Rectal smooth muscle tissue (tissue), 1 donor: Measurements from ENCODE around the gene ANKRD33.
A peak's percentile ranks its signal among the peaks of the same experiment; 100 is the strongest.

Experiments used
- H3K27ac ChIP-seq: one replicate; pipeline ENCODE4 v1.7.0; 2013; ENCODE audit warnings: low read depth, low read length, inconsistent platforms
- H3K27me3 ChIP-seq: one replicate; pipeline ENCODE4 v1.7.0; 2013; ENCODE audit warnings: low read length; ENCODE audit not compliant: control insufficient read depth, insufficient read depth
- H3K36me3 ChIP-seq: one replicate; pipeline ENCODE4 v1.7.0; 2013; ENCODE audit warnings: low read length; ENCODE audit not compliant: control insufficient read depth, insufficient read depth
- H3K4me1 ChIP-seq: one replicate; pipeline ENCODE4 v1.7.0; 2013; ENCODE audit warnings: low read length; ENCODE audit not compliant: control insufficient read depth, insufficient read depth
- H3K4me3 ChIP-seq: one replicate; pipeline ENCODE4 v1.7.0; 2013; ENCODE audit warnings: low read length
- H3K9ac ChIP-seq: one replicate; pipeline ENCODE4 v1.7.0; 2013; ENCODE audit warnings: low read length

ANKRD33 gene

GRCh38 chr12:51887476-51888315, at the start of gene ANKRD33:
Gene ANKRD33, plus strand, starts transcription at chr12:51888103. Its CDS starts 84 bp downstream, at chr12:51888187.
- Histone ChIP-seq H3K27ac (no peak within 1 kb of the TSS), H3K9ac (no peak within 1 kb of the TSS), H3K4me1 (no peaks in the 10 kb centered on the region), H3K4me3 (no peak within 1 kb of the TSS), H3K27me3 (no peaks in the 10 kb centered on the region), H3K36me3 (no peaks in the 10 kb centered on the region)

- Histone ChIP-seq H3K9ac (no peak overlapping the region), H3K4me1 (no peaks in the 10 kb centered on the region), H3K4me3 (no peak overlapping the region), H3K36me3 (no peaks in the 10 kb centered on the region), H3K27me3 (peaks cover 16% of the 10 kb centered on the region), H3K27ac (no peak overlapping the region)
Observed at GRCh38 chr12:51838762-51839161, 49.1 kb upstream of the ANKRD33 start.

DNA sequence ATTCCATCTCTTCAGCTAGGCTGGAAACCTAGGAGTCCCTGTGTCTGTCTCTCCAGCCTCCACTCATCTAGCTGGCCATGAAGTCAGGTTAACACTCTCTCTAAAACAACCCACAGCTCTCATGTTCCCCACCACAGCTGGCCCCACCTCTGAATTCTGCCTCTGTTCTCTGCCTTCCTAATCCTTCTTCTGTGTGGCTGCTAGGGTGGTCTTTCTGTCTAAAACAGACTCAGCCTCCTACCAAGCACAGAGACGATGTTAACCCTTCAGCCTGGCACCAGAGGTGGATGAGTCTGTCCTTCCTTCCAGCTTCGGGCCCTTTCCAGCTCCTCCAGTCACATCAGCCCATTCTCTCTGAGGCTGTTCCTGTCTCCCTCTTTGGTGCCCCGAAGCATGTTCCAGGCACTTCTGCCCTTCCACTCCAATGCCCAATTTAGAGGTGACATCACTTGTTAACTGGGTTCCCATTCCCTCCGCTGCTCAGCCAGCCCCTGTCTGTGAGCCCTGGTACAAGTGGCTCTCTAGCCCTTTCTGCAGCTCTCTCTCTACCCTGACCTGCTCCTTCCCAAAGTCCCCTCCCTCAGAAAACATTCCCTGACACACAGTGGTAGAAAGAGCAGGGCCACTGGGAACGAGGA, 48.5 kb upstream of the ANKRD33 start:
- Histone ChIP-seq H3K4me1 (no peaks in the 10 kb centered on the region), H3K4me3 (no peak overlapping the region), H3K9ac (no peak overlapping the region), H3K36me3 (no peaks in the 10 kb centered on the region), H3K27ac (no peak overlapping the region), H3K27me3 (peaks cover 21% of the 10 kb centered on the region)

GRCh38 chr12:51840966-51841365, 46.9 kb upstream of the ANKRD33 start:
- H3K27ac ChIP-seq: no peak overlapping the region
- no peak overlapping the region for H3K4me3 ChIP-seq
- H3K4me1 ChIP-seq: no peaks in the 10 kb centered on the region
- no peak overlapping the region for H3K9ac ChIP-seq
- peaks cover 33% of the 10 kb centered on the region for H3K27me3 ChIP-seq
- H3K36me3 ChIP-seq: no peaks in the 10 kb centered on the region

DNA sequence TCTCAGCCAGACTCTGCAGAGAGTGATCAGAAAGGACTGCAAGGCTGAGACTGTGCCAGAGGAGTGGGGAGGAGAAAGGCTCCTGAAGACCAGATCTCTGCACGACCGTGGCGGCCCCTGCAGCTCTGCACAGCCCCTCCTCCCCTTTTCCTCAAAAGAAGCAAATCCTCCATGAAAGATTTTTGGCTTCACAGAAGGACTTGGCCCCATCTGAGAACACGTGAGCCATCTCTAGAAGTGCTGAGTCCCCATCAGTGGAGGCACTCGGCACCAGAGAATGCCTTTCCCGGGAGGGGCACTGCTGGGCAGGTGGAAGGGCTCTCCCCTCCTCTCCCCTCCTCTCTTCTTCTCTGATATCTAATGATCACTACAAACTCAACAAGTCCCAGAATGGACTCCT, 46.2 kb upstream of the ANKRD33 start:
- Histone ChIP-seq H3K9ac (no peak overlapping the region), H3K27me3 (peaks cover 37% of the 10 kb centered on the region), H3K4me1 (no peaks in the 10 kb centered on the region), H3K27ac (no peak overlapping the region), H3K36me3 (no peaks in the 10 kb centered on the region), H3K4me3 (no peak overlapping the region)

DNA sequence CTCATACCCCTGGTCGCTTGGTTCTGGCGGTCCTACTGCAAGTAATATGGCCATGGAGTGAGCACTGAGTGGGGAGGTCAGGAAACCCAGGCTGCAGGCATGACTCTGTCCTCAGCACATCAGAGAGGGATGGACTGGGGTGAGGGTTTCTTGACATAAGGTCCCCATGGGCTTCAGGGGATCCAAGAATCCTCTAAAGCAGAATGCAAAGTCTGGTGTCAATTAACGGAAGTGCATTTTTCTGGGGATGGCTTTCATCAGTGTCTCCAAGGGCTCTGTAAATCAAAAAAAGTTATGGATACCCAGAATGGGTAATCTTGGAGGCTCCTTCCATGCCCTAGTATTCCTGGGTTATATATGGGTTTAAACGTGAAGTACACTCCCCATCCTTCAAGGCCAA, 43.0 kb upstream of the ANKRD33 start:
- no peak overlapping the region for H3K27ac ChIP-seq
- no peak overlapping the region for H3K9ac ChIP-seq
- H3K4me1 ChIP-seq: no peaks in the 10 kb centered on the region
- H3K27me3 ChIP-seq: peaks cover 44% of the 10 kb centered on the region
- H3K36me3 ChIP-seq: no peaks in the 10 kb centered on the region
- no peak overlapping the region for H3K4me3 ChIP-seq

DNA sequence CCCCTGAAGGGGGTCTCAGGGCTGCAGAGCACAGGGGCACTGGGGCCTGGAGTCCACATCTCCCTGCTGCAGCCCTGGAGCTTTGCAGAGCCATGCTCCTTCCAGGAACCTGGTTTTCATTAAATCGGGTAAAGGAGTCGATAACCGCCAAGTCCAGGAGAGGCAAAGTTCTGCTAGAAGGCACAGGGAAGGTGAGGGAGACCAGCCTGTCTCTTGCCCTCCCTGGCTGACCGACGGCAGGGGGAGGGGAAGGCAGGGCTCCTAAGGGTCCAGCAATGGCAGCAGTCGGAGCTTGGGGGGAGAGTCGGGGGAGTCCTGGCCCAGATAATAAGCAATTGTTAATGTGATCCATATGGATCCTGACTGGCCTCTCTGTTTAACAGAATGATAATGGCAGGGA, 42.4 kb upstream of the ANKRD33 start:
- H3K4me3 ChIP-seq: no peak overlapping the region
- H3K4me1 ChIP-seq: no peaks in the 10 kb centered on the region
- H3K27me3 ChIP-seq: peaks cover 44% of the 10 kb centered on the region
- no peaks in the 10 kb centered on the region for H3K36me3 ChIP-seq
- H3K27ac ChIP-seq: no peak overlapping the region
- no peak overlapping the region for H3K9ac ChIP-seq

DNA sequence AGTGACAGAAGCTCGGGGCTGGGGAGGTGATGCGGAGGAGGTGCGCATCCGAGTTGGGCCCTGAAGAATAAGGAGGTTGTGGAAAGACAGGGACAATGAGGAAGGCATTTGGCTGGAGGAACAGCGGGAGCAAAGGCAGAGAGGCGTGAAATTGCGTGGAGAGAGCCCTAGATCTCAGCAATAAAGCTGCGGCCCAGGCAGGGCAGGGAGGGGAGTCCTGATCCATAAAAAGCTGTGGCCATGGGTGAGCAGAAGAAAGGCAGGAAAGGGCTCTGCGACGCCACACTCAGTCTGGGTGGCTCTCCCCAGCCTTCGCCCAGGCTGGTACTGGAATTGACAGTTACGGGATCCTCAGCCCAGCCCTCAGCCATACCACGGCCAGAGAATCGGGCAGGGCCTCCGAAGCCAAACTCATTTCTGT, 41.6 kb upstream of the ANKRD33 start:
- Histone ChIP-seq H3K36me3 (no peaks in the 10 kb centered on the region), H3K4me1 (no peaks in the 10 kb centered on the region), H3K27ac (no peak overlapping the region), H3K9ac (no peak overlapping the region), H3K4me3 (no peak overlapping the region), H3K27me3 (peaks cover 48% of the 10 kb centered on the region)

- peak overlapping the region; percentile 57 for H3K4me3 ChIP-seq
- no peaks in the 10 kb centered on the region for H3K36me3 ChIP-seq
- H3K27ac ChIP-seq: no peak overlapping the region
- no peak overlapping the region for H3K9ac ChIP-seq
- no peaks in the 10 kb centered on the region for H3K4me1 ChIP-seq
- H3K27me3 ChIP-seq: peaks cover 49% of the 10 kb centered on the region
Observed at GRCh38 chr12:51846911-51847642, 40.8 kb upstream of the ANKRD33 start.

DNA sequence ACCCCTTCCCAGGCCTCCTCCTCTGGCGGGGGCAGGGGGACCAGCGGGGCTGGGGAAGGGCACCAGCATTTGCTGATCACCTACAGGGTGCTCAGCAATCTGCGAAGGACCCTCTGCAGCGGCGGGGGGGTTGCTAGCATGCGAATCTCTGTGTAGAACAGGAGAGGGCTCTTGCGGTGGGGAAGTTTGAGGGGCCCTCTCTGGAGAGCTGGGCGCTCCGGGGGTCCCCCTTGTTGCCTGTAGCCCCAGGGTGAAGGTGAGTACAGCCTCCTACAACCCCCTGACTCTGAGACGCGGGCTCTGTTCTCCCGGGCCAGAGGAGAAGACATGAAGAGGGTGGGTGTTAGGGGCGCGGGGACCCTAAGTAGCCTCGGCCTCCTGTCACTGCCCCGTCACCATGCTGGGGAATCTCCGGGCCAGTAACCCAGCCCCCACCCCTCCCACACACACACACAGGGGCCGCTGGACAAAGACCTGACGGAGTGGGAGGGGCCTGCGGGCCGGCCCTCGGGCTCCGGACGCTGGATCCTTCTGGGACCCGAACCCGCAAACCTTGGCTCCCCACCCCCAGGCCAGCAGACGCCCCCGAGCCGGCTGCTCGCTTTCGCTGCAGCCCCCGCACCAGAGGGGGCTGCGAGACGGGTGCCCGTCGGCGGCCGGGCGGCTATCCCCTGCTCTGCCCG, 40.1 kb upstream of the ANKRD33 start:
- no peak overlapping the region for H3K9ac ChIP-seq
- no peaks in the 10 kb centered on the region for H3K36me3 ChIP-seq
- peak overlapping the region; percentile 57 for H3K4me3 ChIP-seq
- no peak overlapping the region for H3K27ac ChIP-seq
- H3K27me3 ChIP-seq: peaks cover 43% of the 10 kb centered on the region
- no peaks in the 10 kb centered on the region for H3K4me1 ChIP-seq

- H3K4me1 ChIP-seq: no peaks in the 10 kb centered on the region
Observed at GRCh38 chr12:51848326-51848727, 39.6 kb upstream of the ANKRD33 start, which contains the start of gene FIGNL2. Gene FIGNL2, minus strand, starts transcription at chr12:51848718. Its CDS starts 26,305 bp downstream, at chr12:51822413.

More at GRCh38 chr12:51848326-51848727, 39.6 kb upstream of the ANKRD33 start, which contains the start of gene FIGNL2:
- Histone ChIP-seq H3K4me3 (peak within 1 kb of the TSS; percentile 32), H3K27ac (no peak within 1 kb of the TSS), H3K27me3 (peaks cover 40% of the 10 kb centered on the region), H3K36me3 (no peaks in the 10 kb centered on the region), H3K9ac (no peak within 1 kb of the TSS)
